ENCODE measurements around the gene SMIM44. TPM values are rescaled to one million over a fixed set of nuclear protein-coding genes. Genes with fewer than 3 reads are reported as not detected.
A peak's percentile ranks its signal among the peaks of the same experiment; 100 is the strongest.

Gene SMIM44
- total RNA-seq, 2 donors from 2014 or later, result not detected

DNA sequence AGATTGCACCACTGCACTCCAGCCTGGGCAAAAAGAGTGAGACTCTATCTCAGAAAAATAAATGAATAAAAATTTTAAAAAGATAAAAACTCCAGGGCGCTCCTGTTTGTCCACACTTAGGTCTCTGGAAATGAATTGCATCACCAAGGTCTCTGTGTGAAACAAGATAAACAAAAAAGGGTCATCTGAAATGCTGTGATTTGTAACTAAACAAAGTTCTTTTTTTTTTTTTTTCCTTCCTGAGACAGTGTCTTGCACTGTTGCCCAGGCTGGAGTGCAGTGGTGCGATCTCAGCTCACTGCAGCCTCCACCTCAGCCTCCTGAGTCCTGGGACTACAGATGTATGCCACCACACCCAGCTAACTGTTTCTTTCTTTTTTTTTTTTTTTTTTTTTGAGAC, 34.4 kb upstream of the SMIM44 start:
- no peak overlapping the region for H3K27ac ChIP-seq (ENCODE audit: low read depth, low read length)
- no peak overlapping the region for H3K4me3 ChIP-seq (ENCODE audit: low read length)
- DNase-seq, result no peak
- H3K4me1 ChIP-seq (ENCODE audit: control insufficient read depth, insufficient read depth, low read length), result no peaks in the 10 kb centered on the region
- H3K27me3 Mint-ChIP-seq (ENCODE audit: insufficient read depth), result no peaks in the 10 kb centered on the region
- no peak overlapping the region for H3K27ac Mint-ChIP-seq
- H3K9me3 ChIP-seq (ENCODE audit: control insufficient read depth, low read length), result no peaks in the 10 kb centered on the region
- no peaks in the 10 kb centered on the region for H3K9me3 Mint-ChIP-seq
- H3K4me3 Mint-ChIP-seq, result no peak overlapping the region
- peaks cover 20% of the 10 kb centered on the region for H3K36me3 ChIP-seq (ENCODE audit: control insufficient read depth, insufficient read depth, low read length)
- H3K4me1 Mint-ChIP-seq, result peaks cover 5% of the 10 kb centered on the region
- H3K27me3 ChIP-seq (ENCODE audit: control insufficient read depth, insufficient read depth, low read length, poor library complexity, severe bottlenecking), result no peaks in the 10 kb centered on the region
- TF ChIP-seq, protein P1, sequence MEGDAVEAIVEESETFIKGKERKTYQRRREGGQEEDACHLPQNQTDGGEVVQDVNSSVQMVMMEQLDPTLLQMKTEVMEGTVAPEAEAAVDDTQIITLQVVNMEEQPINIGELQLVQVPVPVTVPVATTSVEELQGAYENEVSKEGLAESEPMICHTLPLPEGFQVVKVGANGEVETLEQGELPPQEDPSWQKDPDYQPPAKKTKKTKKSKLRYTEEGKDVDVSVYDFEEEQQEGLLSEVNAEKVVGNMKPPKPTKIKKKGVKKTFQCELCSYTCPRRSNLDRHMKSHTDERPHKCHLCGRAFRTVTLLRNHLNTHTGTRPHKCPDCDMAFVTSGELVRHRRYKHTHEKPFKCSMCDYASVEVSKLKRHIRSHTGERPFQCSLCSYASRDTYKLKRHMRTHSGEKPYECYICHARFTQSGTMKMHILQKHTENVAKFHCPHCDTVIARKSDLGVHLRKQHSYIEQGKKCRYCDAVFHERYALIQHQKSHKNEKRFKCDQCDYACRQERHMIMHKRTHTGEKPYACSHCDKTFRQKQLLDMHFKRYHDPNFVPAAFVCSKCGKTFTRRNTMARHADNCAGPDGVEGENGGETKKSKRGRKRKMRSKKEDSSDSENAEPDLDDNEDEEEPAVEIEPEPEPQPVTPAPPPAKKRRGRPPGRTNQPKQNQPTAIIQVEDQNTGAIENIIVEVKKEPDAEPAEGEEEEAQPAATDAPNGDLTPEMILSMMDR (conservative IDR thresholded peaks at IDR 0.05), result no peak
- peaks cover 14% of the 10 kb centered on the region for H3K36me3 Mint-ChIP-seq (ENCODE audit: low read depth)
- 93% methylated on average over 2 of the region's 2 CpGs; no CpG with 5 or more reads in 1 of the 2 experiments for WGBS, 2 experiments (ENCODE audit: insufficient coverage in 1 of 2, insufficient read length in 1 of 2)
- H3K9ac ChIP-seq (ENCODE audit: extremely low read depth, low read length, poor library complexity, severe bottlenecking), result no peak overlapping the region

DNA sequence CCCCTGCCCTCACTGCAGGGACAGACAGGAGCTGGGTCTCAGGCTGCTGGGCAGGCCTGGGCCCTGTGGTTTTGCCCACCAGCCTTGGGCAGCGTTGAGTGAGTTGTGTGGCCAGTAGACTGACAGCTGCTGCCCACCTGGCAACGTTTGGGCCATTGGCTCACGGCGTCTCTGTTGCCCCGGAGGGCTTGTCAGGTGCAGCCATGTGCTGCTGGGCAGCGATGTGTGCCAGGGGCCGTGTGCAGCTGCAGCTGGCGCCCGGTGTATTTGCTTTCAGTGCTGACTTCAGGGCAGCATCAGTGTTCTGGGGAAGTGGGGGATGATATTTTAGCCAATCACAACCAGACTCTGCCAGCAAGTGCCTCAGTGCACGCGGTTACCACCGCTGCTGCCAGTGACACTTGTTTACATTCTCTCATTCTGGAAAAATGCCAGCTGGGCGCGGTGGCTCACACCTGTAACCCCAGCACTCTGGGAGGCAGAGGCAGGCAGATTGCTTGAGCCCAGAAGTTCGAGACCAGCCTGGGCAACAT, 33.5 kb upstream of the SMIM44 start:
- Histone ChIP-seq H3K9me3 (ENCODE audit: control insufficient read depth, low read length) (no peaks in the 10 kb centered on the region), H3K27ac (ENCODE audit: low read depth, low read length) (no peak overlapping the region), H3K9ac (ENCODE audit: extremely low read depth, low read length, poor library complexity, severe bottlenecking) (no peak overlapping the region), H3K36me3 (ENCODE audit: control insufficient read depth, insufficient read depth, low read length) (peaks cover 20% of the 10 kb centered on the region), H3K4me3 (ENCODE audit: low read length) (no peak overlapping the region), H3K4me1 (ENCODE audit: control insufficient read depth, insufficient read depth, low read length) (no peaks in the 10 kb centered on the region), H3K27me3 (ENCODE audit: control insufficient read depth, insufficient read depth, low read length, poor library complexity, severe bottlenecking) (no peaks in the 10 kb centered on the region)
- WGBS, 2 experiments (ENCODE audit: insufficient coverage in 1 of 2, insufficient read length in 1 of 2), result 91 to 94% methylated on average over 8 to 15 of the region's 15 CpGs
- H3K36me3 Mint-ChIP-seq (ENCODE audit: low read depth), result peaks cover 7% of the 10 kb centered on the region
- H3K4me3 Mint-ChIP-seq, result no peak overlapping the region
- H3K27ac Mint-ChIP-seq, result no peak overlapping the region
- no peaks in the 10 kb centered on the region for H3K9me3 Mint-ChIP-seq
- DNase-seq, result no peak
- TF ChIP-seq, protein P1 (conservative IDR thresholded peaks at IDR 0.05), result no peak
- H3K27me3 Mint-ChIP-seq (ENCODE audit: insufficient read depth), result no peaks in the 10 kb centered on the region
- H3K4me1 Mint-ChIP-seq, result peaks cover 5% of the 10 kb centered on the region

DNA sequence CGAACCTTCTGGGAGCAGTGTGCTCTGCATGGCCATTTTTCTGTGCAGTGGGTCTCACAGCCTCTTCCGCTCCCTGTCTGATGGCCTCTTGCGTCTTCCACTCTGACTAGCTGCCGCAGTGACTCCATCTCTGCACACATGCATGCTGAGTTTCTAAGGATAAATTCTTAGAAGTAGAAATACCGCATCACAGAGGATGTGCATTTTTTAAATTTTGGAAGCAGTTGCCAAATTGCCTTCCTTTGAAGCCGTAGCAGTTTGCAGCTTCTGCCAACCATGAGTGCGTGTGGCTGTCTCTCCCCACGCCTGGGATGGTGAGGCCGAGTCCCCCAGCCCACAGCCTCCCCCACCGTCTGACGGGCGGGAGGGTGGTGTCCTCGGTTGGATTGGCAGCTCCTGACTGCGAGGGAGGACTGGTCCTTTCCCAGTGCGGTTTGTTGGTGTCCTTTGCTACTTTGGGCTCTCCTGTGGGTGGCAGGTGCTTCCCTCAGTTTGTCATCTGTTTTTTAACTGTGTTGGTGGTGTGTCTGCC, 32.7 kb upstream of the SMIM44 start:
- Mint-ChIP-seq H3K4me3 (no peak overlapping the region), H3K27ac (peak overlapping the region; percentile 30), H3K4me1 (peaks cover 5% of the 10 kb centered on the region), H3K9me3 (no peaks in the 10 kb centered on the region), H3K27me3 (ENCODE audit: insufficient read depth) (no peaks in the 10 kb centered on the region), H3K36me3 (ENCODE audit: low read depth) (peaks cover 4% of the 10 kb centered on the region)
- no peak overlapping the region for H3K4me3 ChIP-seq (ENCODE audit: low read length)
- H3K27me3 ChIP-seq (ENCODE audit: control insufficient read depth, insufficient read depth, low read length, poor library complexity, severe bottlenecking), result no peaks in the 10 kb centered on the region
- H3K36me3 ChIP-seq (ENCODE audit: control insufficient read depth, insufficient read depth, low read length), result peaks cover 14% of the 10 kb centered on the region
- TF ChIP-seq, protein P1 (conservative IDR thresholded peaks at IDR 0.05), result no peak
- H3K9ac ChIP-seq (ENCODE audit: extremely low read depth, low read length, poor library complexity, severe bottlenecking), result no peak overlapping the region
- H3K9me3 ChIP-seq (ENCODE audit: control insufficient read depth, low read length), result no peaks in the 10 kb centered on the region
- no peak for DNase-seq
- H3K27ac ChIP-seq (ENCODE audit: low read depth, low read length), result no peak overlapping the region
- WGBS, 2 experiments (ENCODE audit: insufficient coverage in 1 of 2, insufficient read length in 1 of 2), result 92% methylated on average over 15 of the region's 15 CpGs
- no peaks in the 10 kb centered on the region for H3K4me1 ChIP-seq (ENCODE audit: control insufficient read depth, insufficient read depth, low read length)
